Loucy (cell line): ENCODE results near the gene PEX5L.

Experiments used
- EZH2phosphoT487 ChIP-seq: fragments of 200-600 bp; IDR thresholded peaks from 2 replicates; pipeline ENCODE4 v1.6.1; 2018; ENCODE audit warnings: antibody characterized with exemption, mild to moderate bottlenecking, moderate library complexity, borderline replicate concordance
- TF ChIP-seq, protein P1 (sequence below): fragments of 200-600 bp; sonication (generic); conservative IDR thresholded peaks from 2 replicates; pipeline ENCODE4 v1.5.1; 2014; ENCODE audit warnings: mild to moderate bottlenecking, antibody characterized with exemption, low read length

GRCh38 chr3:179949869-179950268 lies 86.9 kb downstream of the PEX5L start:
- TF ChIP-seq EZH2phosphoT487 = no peak
- TF ChIP-seq, protein P1, sequence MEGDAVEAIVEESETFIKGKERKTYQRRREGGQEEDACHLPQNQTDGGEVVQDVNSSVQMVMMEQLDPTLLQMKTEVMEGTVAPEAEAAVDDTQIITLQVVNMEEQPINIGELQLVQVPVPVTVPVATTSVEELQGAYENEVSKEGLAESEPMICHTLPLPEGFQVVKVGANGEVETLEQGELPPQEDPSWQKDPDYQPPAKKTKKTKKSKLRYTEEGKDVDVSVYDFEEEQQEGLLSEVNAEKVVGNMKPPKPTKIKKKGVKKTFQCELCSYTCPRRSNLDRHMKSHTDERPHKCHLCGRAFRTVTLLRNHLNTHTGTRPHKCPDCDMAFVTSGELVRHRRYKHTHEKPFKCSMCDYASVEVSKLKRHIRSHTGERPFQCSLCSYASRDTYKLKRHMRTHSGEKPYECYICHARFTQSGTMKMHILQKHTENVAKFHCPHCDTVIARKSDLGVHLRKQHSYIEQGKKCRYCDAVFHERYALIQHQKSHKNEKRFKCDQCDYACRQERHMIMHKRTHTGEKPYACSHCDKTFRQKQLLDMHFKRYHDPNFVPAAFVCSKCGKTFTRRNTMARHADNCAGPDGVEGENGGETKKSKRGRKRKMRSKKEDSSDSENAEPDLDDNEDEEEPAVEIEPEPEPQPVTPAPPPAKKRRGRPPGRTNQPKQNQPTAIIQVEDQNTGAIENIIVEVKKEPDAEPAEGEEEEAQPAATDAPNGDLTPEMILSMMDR = no peak
